GM23248 (cell line): ENCODE data around the gene ANGEL1.

Experiments used
- EZH2 ChIP-seq: fragments of 200-600 bp; sonication (generic); IDR thresholded peaks from 2 replicates; pipeline ENCODE4 v1.6.1; 2018; ENCODE audit warnings: antibody characterized with exemption, mild to moderate bottlenecking; ENCODE audit not compliant: insufficient read depth, poor library complexity, severe bottlenecking
- EZH2phosphoT487 ChIP-seq: fragments of 200-600 bp; sonication (generic); IDR thresholded peaks from 2 replicates; pipeline ENCODE4 v1.6.1; 2018; ENCODE audit warnings: antibody characterized with exemption, moderate library complexity, mild to moderate bottlenecking, low read depth; ENCODE audit not compliant: insufficient read depth

- no peak for TF ChIP-seq EZH2
- TF ChIP-seq EZH2phosphoT487, result no peak
These were observed 4.7 kb downstream of the ANGEL1 start for GRCh38 chr14:76808011-76808410.
